Measurements from ENCODE around the gene GPR45.

DNA sequence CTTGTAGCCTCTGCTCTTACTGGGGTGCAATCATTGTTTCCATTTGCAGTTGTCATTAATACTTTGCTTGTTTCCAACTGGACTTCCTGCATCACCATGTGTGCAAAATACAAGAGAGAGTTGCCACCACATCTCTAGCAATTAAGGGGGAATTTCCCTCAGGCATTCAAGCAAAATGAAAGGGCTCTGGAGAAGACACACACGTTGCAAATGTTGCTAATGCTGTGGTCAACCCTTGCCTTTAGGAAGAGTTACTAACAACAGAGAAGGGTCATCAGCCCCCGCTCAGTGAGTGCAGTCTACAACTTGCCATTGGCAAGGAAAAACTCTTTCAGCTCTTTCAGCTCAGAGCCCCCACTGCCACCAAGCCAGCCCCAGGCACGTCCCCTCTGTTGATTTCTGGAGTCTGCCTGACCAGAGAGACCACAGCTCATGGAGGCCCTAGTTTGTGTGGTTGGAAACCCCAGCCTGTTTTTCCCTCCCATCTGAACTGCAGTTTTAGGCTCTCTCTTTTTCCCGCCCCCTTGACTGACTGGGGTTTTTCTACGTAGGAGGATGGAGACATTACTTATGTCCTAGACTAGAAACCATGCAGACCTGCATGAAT lies 25.9 kb upstream of the GPR45 start:
- TF ChIP-seq, protein P1, sequence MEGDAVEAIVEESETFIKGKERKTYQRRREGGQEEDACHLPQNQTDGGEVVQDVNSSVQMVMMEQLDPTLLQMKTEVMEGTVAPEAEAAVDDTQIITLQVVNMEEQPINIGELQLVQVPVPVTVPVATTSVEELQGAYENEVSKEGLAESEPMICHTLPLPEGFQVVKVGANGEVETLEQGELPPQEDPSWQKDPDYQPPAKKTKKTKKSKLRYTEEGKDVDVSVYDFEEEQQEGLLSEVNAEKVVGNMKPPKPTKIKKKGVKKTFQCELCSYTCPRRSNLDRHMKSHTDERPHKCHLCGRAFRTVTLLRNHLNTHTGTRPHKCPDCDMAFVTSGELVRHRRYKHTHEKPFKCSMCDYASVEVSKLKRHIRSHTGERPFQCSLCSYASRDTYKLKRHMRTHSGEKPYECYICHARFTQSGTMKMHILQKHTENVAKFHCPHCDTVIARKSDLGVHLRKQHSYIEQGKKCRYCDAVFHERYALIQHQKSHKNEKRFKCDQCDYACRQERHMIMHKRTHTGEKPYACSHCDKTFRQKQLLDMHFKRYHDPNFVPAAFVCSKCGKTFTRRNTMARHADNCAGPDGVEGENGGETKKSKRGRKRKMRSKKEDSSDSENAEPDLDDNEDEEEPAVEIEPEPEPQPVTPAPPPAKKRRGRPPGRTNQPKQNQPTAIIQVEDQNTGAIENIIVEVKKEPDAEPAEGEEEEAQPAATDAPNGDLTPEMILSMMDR (IDR thresholded peaks at IDR 0.05), result no peak
- TF ChIP-seq EP300 (IDR thresholded peaks at IDR 0.05), result no peak
- no peak for TF ChIP-seq POLR2AphosphoS5 (IDR thresholded peaks at IDR 0.05)
- TF ChIP-seq POLR2A (IDR thresholded peaks at IDR 0.05; ENCODE audit: low read depth), result no peak
